A549 (cell line): ENCODE results near the gene KARS1.

ENCODE experiments used
- CEBPB ChIP-seq, 2 experiments: fragments of >200 bp in 1 of 2; sonication (Bioruptor Twin) in 1 of 2; formaldehyde crosslinking in 1 of 2; IDR thresholded peaks; 2 replicates each; pipeline ENCODE4 v1.6.1; 2012 to 2016
- EP300 ChIP-seq, 2 experiments: fragments of >200 bp; sonication (Bioruptor Twin); formaldehyde crosslinking; IDR thresholded peaks; 2 replicates in 1 of 2; 3 replicates in 1 of 2; pipeline ENCODE4 v1.6.1; 2016 to 2017
- ESRRA ChIP-seq: fragments of 150-350 bp; IDR thresholded peaks from 2 replicates; pipeline ENCODE4 v1.6.1; 2014; ENCODE audit warnings: mild to moderate bottlenecking, low read length, borderline replicate concordance
- KDM1A ChIP-seq: fragments of 200-600 bp; sonication (generic); IDR thresholded peaks from 2 replicates; pipeline ENCODE4 v1.6.1; 2016; ENCODE audit warnings: low read depth, mild to moderate bottlenecking
- PHF8 ChIP-seq: fragments of 200-600 bp; sonication (generic); IDR thresholded peaks from 2 replicates; pipeline ENCODE4 v1.6.1; 2016; ENCODE audit warnings: low read depth, mild to moderate bottlenecking, antibody characterized with exemption, moderate library complexity, borderline replicate concordance
- POLR2A ChIP-seq: IDR thresholded peaks from 2 replicates; pipeline ENCODE4 v1.6.1; 2012; ENCODE audit warnings: mild to moderate bottlenecking, low read length
- SREBF2 ChIP-seq: fragments of 450-650 bp; IDR thresholded peaks from 2 replicates; pipeline ENCODE4 v1.6.1; 2014; ENCODE audit warnings: mild to moderate bottlenecking, moderate library complexity
- TP53 ChIP-seq: fragments of 250-450 bp; sonication (Bioruptor Pico); IDR thresholded peaks from 2 replicates; pipeline ENCODE4 v1.5.0; 2021; ENCODE audit warnings: mild to moderate bottlenecking, moderate library complexity
- TF ChIP-seq, protein P1 (sequence below): IDR thresholded peaks from 2 replicates; pipeline ENCODE4 v1.6.1; 2012
- TF ChIP-seq, protein P2 (sequence below): fragments of >200 bp; sonication (Bioruptor Twin); formaldehyde crosslinking; IDR thresholded peaks from 3 replicates; pipeline ENCODE4 v1.5.1; 2016
- TF ChIP-seq, protein P3 (sequence below): fragments of 150-350 bp; IDR thresholded peaks from 2 replicates; pipeline ENCODE4 v1.6.1; 2014; ENCODE audit warnings: low read depth, mild to moderate bottlenecking, low read length

GRCh38 chr16:75632857-75633256 lies 14.6 kb downstream of the KARS1 start:
- TF ChIP-seq KDM1A (no peak), CEBPB (IDR thresholded peaks at IDR 0.05) (no peak), EP300 (IDR thresholded peaks at IDR 0.05) (no peak), ESRRA (no peak), SREBF2 (no peak), TP53 (CRISPR knock-in tag) (no peak), POLR2A (no peak), PHF8 (no peak)
- TF ChIP-seq, protein P1, sequence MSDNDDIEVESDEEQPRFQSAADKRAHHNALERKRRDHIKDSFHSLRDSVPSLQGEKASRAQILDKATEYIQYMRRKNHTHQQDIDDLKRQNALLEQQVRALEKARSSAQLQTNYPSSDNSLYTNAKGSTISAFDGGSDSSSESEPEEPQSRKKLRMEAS: no peak
- TF ChIP-seq, protein P2, sequence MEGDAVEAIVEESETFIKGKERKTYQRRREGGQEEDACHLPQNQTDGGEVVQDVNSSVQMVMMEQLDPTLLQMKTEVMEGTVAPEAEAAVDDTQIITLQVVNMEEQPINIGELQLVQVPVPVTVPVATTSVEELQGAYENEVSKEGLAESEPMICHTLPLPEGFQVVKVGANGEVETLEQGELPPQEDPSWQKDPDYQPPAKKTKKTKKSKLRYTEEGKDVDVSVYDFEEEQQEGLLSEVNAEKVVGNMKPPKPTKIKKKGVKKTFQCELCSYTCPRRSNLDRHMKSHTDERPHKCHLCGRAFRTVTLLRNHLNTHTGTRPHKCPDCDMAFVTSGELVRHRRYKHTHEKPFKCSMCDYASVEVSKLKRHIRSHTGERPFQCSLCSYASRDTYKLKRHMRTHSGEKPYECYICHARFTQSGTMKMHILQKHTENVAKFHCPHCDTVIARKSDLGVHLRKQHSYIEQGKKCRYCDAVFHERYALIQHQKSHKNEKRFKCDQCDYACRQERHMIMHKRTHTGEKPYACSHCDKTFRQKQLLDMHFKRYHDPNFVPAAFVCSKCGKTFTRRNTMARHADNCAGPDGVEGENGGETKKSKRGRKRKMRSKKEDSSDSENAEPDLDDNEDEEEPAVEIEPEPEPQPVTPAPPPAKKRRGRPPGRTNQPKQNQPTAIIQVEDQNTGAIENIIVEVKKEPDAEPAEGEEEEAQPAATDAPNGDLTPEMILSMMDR: no peak
- TF ChIP-seq, protein P3, sequence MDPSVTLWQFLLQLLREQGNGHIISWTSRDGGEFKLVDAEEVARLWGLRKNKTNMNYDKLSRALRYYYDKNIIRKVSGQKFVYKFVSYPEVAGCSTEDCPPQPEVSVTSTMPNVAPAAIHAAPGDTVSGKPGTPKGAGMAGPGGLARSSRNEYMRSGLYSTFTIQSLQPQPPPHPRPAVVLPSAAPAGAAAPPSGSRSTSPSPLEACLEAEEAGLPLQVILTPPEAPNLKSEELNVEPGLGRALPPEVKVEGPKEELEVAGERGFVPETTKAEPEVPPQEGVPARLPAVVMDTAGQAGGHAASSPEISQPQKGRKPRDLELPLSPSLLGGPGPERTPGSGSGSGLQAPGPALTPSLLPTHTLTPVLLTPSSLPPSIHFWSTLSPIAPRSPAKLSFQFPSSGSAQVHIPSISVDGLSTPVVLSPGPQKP: no peak
